Activated T-helper 2 cell treated with anti-CD3 and anti-CD28 coated beads, Interferon-gamma antibody, Interleukin-2, Interleukin-4, amounts not matched to agents 10 μg/mL and 5 μg/mL and 100 μg/mL, durations not matched to agents 14 hours and 24 hours and 36 hours (primary cell): ENCODE results near the gene BTBD6. TPM values are rescaled to one million over a fixed set of nuclear protein-coding genes. Genes with fewer than 3 reads are reported as not detected.

Experiments
- DNase-seq: peaks from one replicate; pipeline ENCODE4 v3.0.0; 2021; ENCODE audit warnings: low spot score
- H3K27ac Mint-ChIP-seq: one replicate; pipeline ENCODE4 v1.8.0; 2021; ENCODE audit warnings: mixed read lengths
- H3K27me3 Mint-ChIP-seq: one replicate; pipeline ENCODE4 v1.8.0; 2021; ENCODE audit warnings: low read depth, mixed read lengths
- H3K36me3 Mint-ChIP-seq: one replicate; pipeline ENCODE4 v1.8.0; 2021; ENCODE audit warnings: low read depth, mixed read lengths
- H3K4me1 Mint-ChIP-seq: one replicate; pipeline ENCODE4 v1.8.0; 2021; ENCODE audit warnings: low read depth, mixed read lengths
- H3K4me3 Mint-ChIP-seq: one replicate; pipeline ENCODE4 v1.8.0; 2021; ENCODE audit warnings: low read depth, mild to moderate bottlenecking, moderate library complexity, mixed read lengths
- H3K9me3 Mint-ChIP-seq: one replicate; pipeline ENCODE4 v1.8.0; 2021; ENCODE audit warnings: mixed read lengths
- intact Hi-C: fragments of 100-400 bp; cut with micrococcal nuclease; formaldehyde crosslinking; loops from one replicate; pipeline ENCODE4 v1.15.1; 2023
- total RNA-seq: library from RNA; stranded (reverse); gene quantifications from 2 replicates; pipeline ENCODE4 v1.2.3, GENCODE V29; 2022

Gene BTBD6
- total RNA-seq, 1 donor from 2014 or later, result 38.6 TPM

GRCh38 chr14:105214324-105214915 lies 33.9 kb upstream of the BTBD6 start:
- Mint-ChIP-seq H3K4me1 (no peaks in the 10 kb centered on the region), H3K27me3 (no peaks in the 10 kb centered on the region), H3K36me3 (peaks cover 15% of the 10 kb centered on the region), H3K27ac (no peak overlapping the region), H3K9me3 (no peaks in the 10 kb centered on the region), H3K4me3 (no peak overlapping the region)
- no peak for DNase-seq
- intact Hi-C loops, result no loop called here

DNA sequence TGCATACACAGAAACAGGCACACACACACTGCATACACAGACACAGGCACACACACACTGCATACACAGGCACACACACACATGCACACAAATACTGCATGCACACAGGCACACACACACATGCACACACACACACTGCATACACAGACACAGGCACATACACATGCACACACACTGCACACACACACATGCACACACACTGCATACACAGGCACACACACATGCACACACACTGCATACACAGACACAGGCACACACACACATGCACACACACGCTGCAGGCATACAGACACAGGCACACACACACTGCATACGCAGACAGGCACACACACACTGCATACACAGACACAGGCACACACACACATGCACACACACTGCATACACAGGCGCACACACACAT lies 32.7 kb upstream of the BTBD6 start:
- Mint-ChIP-seq H3K27me3 (no peaks in the 10 kb centered on the region), H3K27ac (no peak overlapping the region), H3K9me3 (no peaks in the 10 kb centered on the region), H3K36me3 (peaks cover 15% of the 10 kb centered on the region), H3K4me1 (no peaks in the 10 kb centered on the region), H3K4me3 (no peak overlapping the region)
- DNase-seq, result no peak
- intact Hi-C loops, result no loop called here

- no peak overlapping the region for H3K4me3 Mint-ChIP-seq
- DNase-seq, result no peak
- no peaks in the 10 kb centered on the region for H3K4me1 Mint-ChIP-seq
- no peaks in the 10 kb centered on the region for H3K27me3 Mint-ChIP-seq
- no peaks in the 10 kb centered on the region for H3K9me3 Mint-ChIP-seq
- intact Hi-C loops, result no loop called here
- H3K27ac Mint-ChIP-seq, result no peak overlapping the region
- peaks cover 19% of the 10 kb centered on the region for H3K36me3 Mint-ChIP-seq
These were observed 31.7 kb upstream of the BTBD6 start for GRCh38 chr14:105216490-105217247.

DNA sequence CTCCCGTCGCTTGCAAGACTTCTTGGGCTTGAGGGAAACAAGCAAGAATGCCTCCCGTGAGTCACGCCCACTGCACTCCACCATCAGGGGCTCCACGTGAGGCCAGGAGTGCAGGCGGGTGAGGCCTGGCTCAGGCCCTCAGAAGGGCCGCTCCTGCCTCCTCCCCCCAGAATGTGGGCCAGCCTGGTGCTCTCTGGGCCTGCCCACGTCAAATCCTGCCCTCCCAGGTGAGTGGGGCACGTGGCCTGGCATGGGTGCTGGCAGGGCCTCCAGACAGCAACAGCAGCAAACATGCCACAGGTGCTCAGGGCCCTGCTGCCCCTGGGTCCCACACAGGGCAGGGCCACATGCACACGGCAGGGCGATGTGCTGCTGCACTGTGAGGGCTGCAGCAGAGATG lies 30.6 kb upstream of the BTBD6 start:
- intact Hi-C loops, result no loop called here
- Mint-ChIP-seq H3K36me3 (peaks cover 26% of the 10 kb centered on the region), H3K27ac (no peak overlapping the region), H3K9me3 (no peaks in the 10 kb centered on the region), H3K27me3 (no peaks in the 10 kb centered on the region), H3K4me1 (no peaks in the 10 kb centered on the region), H3K4me3 (no peak overlapping the region)
- no peak for DNase-seq

DNA sequence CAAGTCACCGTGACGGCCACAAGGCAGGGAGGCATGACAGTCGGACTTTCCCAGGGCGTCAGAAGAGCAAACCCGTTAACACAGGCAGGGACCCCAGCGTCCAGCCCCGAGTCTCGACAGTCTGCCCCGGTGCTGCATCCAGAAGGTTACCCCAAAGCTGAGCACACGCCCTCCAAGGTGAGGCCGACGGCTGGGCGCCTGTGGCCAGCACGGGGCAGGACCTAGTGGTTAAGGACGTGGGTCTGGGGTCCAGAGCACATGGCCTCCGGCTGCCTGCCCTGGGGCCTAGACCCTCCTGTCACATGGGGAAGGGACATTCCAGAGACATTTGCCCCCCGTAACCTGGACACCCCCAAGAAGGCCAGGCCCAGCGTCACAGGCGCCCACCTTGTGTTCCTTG lies 29.7 kb upstream of the BTBD6 start:
- no peaks in the 10 kb centered on the region for H3K27me3 Mint-ChIP-seq
- DNase-seq, result no peak
- H3K4me1 Mint-ChIP-seq, result no peaks in the 10 kb centered on the region
- intact Hi-C loops, result no loop called here
- no peak overlapping the region for H3K4me3 Mint-ChIP-seq
- peaks cover 33% of the 10 kb centered on the region for H3K36me3 Mint-ChIP-seq
- no peaks in the 10 kb centered on the region for H3K9me3 Mint-ChIP-seq
- no peak overlapping the region for H3K27ac Mint-ChIP-seq

GRCh38 chr14:105219043-105219612 lies 29.2 kb upstream of the BTBD6 start:
- H3K36me3 Mint-ChIP-seq, result peaks cover 33% of the 10 kb centered on the region
- no peak for DNase-seq
- no peak overlapping the region for H3K27ac Mint-ChIP-seq
- intact Hi-C loops, result no loop called here
- no peaks in the 10 kb centered on the region for H3K4me1 Mint-ChIP-seq
- H3K4me3 Mint-ChIP-seq, result no peak overlapping the region
- no peaks in the 10 kb centered on the region for H3K27me3 Mint-ChIP-seq
- H3K9me3 Mint-ChIP-seq, result no peaks in the 10 kb centered on the region

DNA sequence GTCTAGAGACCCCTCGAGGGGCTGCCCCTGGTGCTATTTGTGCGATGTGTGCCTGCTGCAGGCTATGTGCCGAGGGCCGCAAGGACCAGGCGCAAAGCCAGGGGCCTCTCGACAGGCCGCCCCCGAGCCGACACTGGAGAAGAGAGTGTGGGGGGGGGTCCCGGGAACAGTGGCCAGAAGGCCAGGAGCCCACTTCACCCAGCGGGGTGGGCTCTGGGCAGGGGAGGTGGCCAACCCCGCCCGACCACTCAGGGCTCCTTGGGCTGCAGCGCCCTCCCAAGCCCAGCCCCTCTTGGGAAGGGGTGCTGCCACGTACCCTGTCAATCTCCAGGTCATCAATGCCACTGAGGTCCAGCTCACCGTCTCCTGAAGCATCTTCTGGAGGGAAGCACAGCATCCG lies 28.6 kb upstream of the BTBD6 start:
- intact Hi-C loops, result no loop called here
- Mint-ChIP-seq H3K27ac (no peak overlapping the region), H3K4me3 (no peak overlapping the region), H3K9me3 (no peaks in the 10 kb centered on the region), H3K27me3 (no peaks in the 10 kb centered on the region), H3K36me3 (peaks cover 33% of the 10 kb centered on the region), H3K4me1 (no peaks in the 10 kb centered on the region)
- no peak for DNase-seq

DNA sequence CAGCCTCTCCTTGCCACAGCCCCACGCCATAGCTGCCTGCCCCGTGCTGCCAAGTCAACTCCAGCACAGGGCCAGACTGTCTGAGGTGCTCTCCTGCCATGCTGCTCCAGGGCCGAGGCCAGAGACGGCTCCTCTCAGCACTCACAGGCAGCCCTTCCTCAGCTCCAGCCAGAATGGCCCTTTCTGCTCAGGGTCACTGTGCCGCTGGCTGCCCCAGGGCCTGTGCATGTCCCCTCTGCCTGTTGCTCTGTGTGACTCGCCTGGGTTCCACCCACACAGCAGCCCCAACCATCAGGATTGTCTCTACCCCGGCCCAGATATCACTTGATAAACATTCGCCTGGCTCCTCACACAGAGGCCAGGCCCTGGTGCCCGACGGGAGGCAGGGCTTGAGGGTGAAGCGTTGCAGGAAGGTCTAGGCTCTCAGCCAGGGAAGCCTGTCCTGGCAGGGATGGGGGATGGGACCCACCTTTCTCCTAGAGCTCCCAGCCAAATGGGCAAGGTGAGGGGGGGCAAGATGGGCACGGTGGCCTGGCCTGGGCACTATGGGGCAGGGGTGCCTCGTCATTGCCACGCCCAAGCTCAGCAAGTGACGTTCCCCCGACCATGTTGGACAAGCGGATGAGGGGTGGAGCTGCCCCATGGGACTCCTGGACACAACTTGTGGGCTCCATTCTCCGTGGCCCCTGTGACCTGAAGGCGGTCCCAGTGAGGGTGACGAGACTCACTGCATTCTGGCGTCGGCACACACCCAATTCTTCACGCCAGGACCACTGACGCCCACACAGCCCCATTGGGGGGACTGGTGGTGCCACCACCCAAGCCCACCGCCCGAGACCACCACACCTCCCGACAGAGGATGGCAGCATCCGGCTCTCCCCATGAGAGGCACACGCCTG lies 27.4 kb upstream of the BTBD6 start:
- Mint-ChIP-seq H3K4me1 (no peaks in the 10 kb centered on the region), H3K9me3 (no peaks in the 10 kb centered on the region), H3K27ac (no peak overlapping the region), H3K4me3 (no peak overlapping the region), H3K27me3 (no peaks in the 10 kb centered on the region), H3K36me3 (peaks cover 33% of the 10 kb centered on the region)
- no peak for DNase-seq
- intact Hi-C loops, result no loop called here

DNA sequence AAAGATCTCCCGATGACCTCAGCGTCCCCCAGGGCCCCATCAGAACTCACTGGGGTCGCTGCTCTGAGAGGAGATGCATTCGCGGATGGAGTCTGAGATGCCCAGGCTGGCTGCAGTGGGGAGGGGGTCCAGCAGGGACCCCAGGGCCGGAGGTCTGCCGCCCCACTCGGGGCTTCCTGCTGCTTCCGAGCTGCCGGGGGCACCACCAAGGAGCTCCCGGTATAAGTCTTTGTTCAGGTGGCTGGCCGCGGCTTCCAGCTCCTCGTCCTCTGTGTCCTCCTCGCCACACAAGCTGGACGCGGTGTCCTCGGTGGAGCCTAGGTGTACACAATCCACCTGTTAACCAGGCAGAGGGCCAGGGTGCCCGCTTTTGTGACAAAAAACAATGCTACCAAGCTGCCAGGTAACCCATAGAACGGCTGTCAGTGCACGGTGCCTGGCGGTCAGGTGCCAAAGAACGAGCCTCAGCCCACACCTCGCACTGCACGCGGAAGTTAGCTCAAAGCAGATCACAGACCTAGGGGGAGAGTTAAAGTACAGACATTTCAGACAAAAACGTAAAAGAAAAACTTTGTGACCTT lies 26.6 kb upstream of the BTBD6 start:
- intact Hi-C loops, result no loop called here
- H3K4me1 Mint-ChIP-seq, result no peaks in the 10 kb centered on the region
- H3K36me3 Mint-ChIP-seq, result peaks cover 34% of the 10 kb centered on the region
- H3K9me3 Mint-ChIP-seq, result no peaks in the 10 kb centered on the region
- H3K4me3 Mint-ChIP-seq, result no peak overlapping the region
- no peak for DNase-seq
- H3K27me3 Mint-ChIP-seq, result no peaks in the 10 kb centered on the region
- no peak overlapping the region for H3K27ac Mint-ChIP-seq

- Mint-ChIP-seq H3K9me3 (no peaks in the 10 kb centered on the region), H3K4me1 (no peaks in the 10 kb centered on the region), H3K27ac (no peak overlapping the region), H3K36me3 (peaks cover 37% of the 10 kb centered on the region), H3K27me3 (no peaks in the 10 kb centered on the region), H3K4me3 (no peak overlapping the region)
- no peak for DNase-seq
- intact Hi-C loops, result no loop called here
These were observed 25.1 kb upstream of the BTBD6 start for GRCh38 chr14:105223260-105223659.

GRCh38 chr14:105223770-105224544 lies 24.4 kb upstream of the BTBD6 start:
- no peak for DNase-seq
- H3K4me1 Mint-ChIP-seq, result no peaks in the 10 kb centered on the region
- H3K4me3 Mint-ChIP-seq, result no peak overlapping the region
- no peaks in the 10 kb centered on the region for H3K9me3 Mint-ChIP-seq
- H3K27ac Mint-ChIP-seq, result no peak overlapping the region
- H3K36me3 Mint-ChIP-seq, result peaks cover 32% of the 10 kb centered on the region
- H3K27me3 Mint-ChIP-seq, result no peaks in the 10 kb centered on the region
- intact Hi-C loops, result no loop called here
